Measurements from ENCODE around the gene GPR89B. TPM values are rescaled to one million over a fixed set of nuclear protein-coding genes. Genes with fewer than 3 reads are reported as not detected.
"Not testable (repeated sequence)": the region's sequence is repeated elsewhere in the genome, so short reads cannot be mapped to it uniquely, and the experiment has no call there.

GPR89B gene
- 10 to 100 TPM; 14.8 to 21.9 (median 16.0) TPM for total RNA-seq

- TF ChIP-seq POLR2A (IDR thresholded peaks at IDR 0.05) = peak; percentile 32 to 97
- H3K27ac ChIP-seq = peak within 1 kb of the TSS; percentile 41 to 96 (median 70)
- whole genome bisulfite sequencing, 2 donors = 0 to 2% methylated on average over 5 to 18 of the region's 72 CpGs
- intact Hi-C loops (cut with DNase I); H3K9me3 ChIP-seq; H3K4me1 ChIP-seq; H3K27me3 ChIP-seq; H3K36me3 ChIP-seq: not testable (repeated sequence)
- H3K4me3 ChIP-seq (replicated peaks in 1 of 3) = peak within 1 kb of the TSS; percentile 72 to 86 (median 82)
- peak; percentile 91 to 95 for DNase-seq
Measured at GRCh38 chr1:147928236-147929132, at the start of gene GPR89B. Gene GPR89B, plus strand, starts transcription at chr1:147928420. Its CDS starts 117 bp downstream, at chr1:147928537.

GRCh38 chr1:147879911-147880310 lies 48.3 kb upstream of the GPR89B start:
- intact Hi-C loops (cut with DNase I) = no loop called here
- Histone ChIP-seq H3K36me3 (no peaks in the 10 kb centered on the region), H3K27me3 (no peaks in the 10 kb centered on the region), H3K9me3 (no peaks in the 10 kb centered on the region), H3K4me1 (no peaks in the 10 kb centered on the region), H3K4me3 (replicated peaks in 1 of 3) (no peak overlapping the region), H3K27ac (no peak overlapping the region)
- no peak for TF ChIP-seq POLR2A (IDR thresholded peaks at IDR 0.05)
- no peak for TF ChIP-seq CTCF (IDR thresholded peaks at IDR 0.05)
- no peak for DNase-seq

GRCh38 chr1:147882535-147882934 lies 45.7 kb upstream of the GPR89B start:
- no peak overlapping the region for H3K27ac ChIP-seq
- 63 to 83% methylated on average over 2 of the region's 2 CpGs for WGBS, 2 donors
- intact Hi-C loops (cut with DNase I) = no loop called here
- H3K9me3 ChIP-seq = no peaks in the 10 kb centered on the region
- H3K4me3 ChIP-seq (replicated peaks in 1 of 3) = no peak overlapping the region
- no peaks in the 10 kb centered on the region for H3K27me3 ChIP-seq
- no peaks in the 10 kb centered on the region for H3K36me3 ChIP-seq
- H3K4me1 ChIP-seq = no peaks in the 10 kb centered on the region
- TF ChIP-seq POLR2A (IDR thresholded peaks at IDR 0.05) (no peak), CTCF (IDR thresholded peaks at IDR 0.05) (no peak)
- no peak for DNase-seq

- TF ChIP-seq POLR2A (IDR thresholded peaks at IDR 0.05) (no peak), CTCF (IDR thresholded peaks at IDR 0.05) (peak in 4 of 6 experiments; percentile 33 to 48 (median 44))
- DNase-seq = peak; percentile 61 to 73
Measured at GRCh38 chr1:147890177-147890790, 37.9 kb upstream of the GPR89B start.

GRCh38 chr1:147891088-147891487 lies 37.1 kb upstream of the GPR89B start:
- H3K36me3 ChIP-seq = no peaks in the 10 kb centered on the region
- DNase-seq = no peak
- WGBS, 2 donors = 86 to 90% methylated on average over 5 of the region's 5 CpGs
- H3K27me3 ChIP-seq = no peaks in the 10 kb centered on the region
- intact Hi-C loops (cut with DNase I) = loop anchor here (2.0 to 10.0 kb wide), 3 partner anchors 168 to 394 kb away; no protein-coding TSS in a partner anchor
- TF ChIP-seq POLR2A (IDR thresholded peaks at IDR 0.05) (no peak), CTCF (IDR thresholded peaks at IDR 0.05) (no peak)
- H3K4me3 ChIP-seq (replicated peaks in 1 of 3) = no peak overlapping the region
- no peaks in the 10 kb centered on the region for H3K9me3 ChIP-seq
- no peak overlapping the region for H3K27ac ChIP-seq
- H3K4me1 ChIP-seq = no peaks in the 10 kb centered on the region

More at GRCh38 chr1:147890177-147890790, 37.9 kb upstream of the GPR89B start:
- Histone ChIP-seq H3K4me3 (replicated peaks in 1 of 3) (no peak overlapping the region), H3K27me3 (no peaks in the 10 kb centered on the region), H3K36me3 (no peaks in the 10 kb centered on the region), H3K27ac (no peak overlapping the region), H3K9me3 (no peaks in the 10 kb centered on the region), H3K4me1 (no peaks in the 10 kb centered on the region)
- intact Hi-C loops (cut with DNase I) = loop anchor here (2.0 to 10.0 kb wide), 3 partner anchors 167 to 393 kb away; no protein-coding TSS in a partner anchor
- 10 to 12% methylated on average over 12 of the region's 12 CpGs for WGBS, 2 donors

Data from thyroid gland (tissue), 4 donors.